ENCODE measurements around the gene ARSG. TPM values are rescaled to one million over a fixed set of nuclear protein-coding genes. Genes with fewer than 3 reads are reported as not detected.
A peak's percentile ranks its signal among the peaks of the same experiment; 100 is the strongest.

Gene ARSG
- polyA plus RNA-seq, 3 donors = 15.5 to 19.3 (median 19.2) TPM

DNA sequence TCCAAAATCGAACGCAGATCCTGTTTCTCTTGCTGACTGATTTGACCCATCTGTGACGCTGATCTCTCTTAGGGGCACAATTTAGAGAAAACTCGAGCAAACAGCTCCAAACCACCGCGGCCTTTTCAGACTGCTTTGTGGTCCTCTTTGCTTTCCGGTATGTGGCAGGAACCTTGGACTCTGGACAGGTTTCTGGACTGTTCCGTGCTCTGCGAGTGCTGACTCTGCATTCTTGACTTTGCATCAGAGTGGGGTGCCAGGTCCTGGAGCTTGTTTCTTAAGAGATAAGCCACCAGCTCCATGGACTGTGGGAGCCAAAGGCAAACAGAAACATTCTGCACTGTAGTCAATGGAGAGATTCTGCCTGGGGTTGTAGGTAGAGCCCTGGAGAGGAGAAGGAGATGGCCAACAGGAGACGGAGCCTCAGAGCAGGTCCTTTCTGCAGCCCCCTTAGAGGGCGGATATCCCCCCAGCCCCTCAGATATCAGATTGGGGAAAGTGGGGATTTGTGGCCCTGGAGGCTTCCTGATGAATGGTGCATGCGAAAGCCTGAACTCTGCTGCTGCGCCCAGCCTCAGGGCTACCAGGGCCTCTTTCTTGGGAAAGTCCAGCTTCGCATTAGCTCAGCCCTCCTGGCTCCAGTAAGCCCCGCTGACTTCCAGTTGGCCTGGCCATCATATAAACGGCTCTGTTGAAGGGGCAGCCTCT is 100.4 kb downstream of the ARSG start:
- peaks cover 0 to 15% of the 10 kb centered on the region in 2 donors for H3K36me3 ChIP-seq (replicated peaks in 1 of 2; ENCODE audit: control insufficient read depth in 1 of 2, insufficient read depth in 2 of 2, low read length in 2 of 2)
- H3K27ac ChIP-seq (ENCODE audit: low read depth in 1 of 2, low read length in 2 of 2) = no peak overlapping the region
- intact Hi-C loops (cut with micrococcal nuclease) = loop anchor here in 1 of 2 donors (10.0 kb wide), 1 partner anchor 117 kb away; no protein-coding TSS in a partner anchor
- H3K36me3 Mint-ChIP-seq = peaks cover 31 to 44% of the 10 kb centered on the region in 2 donors
- H4K20me1 ChIP-seq (ENCODE audit: insufficient read depth, low read length) = no peaks in the 10 kb centered on the region
- H2AFZ ChIP-seq (ENCODE audit: insufficient read depth, low read depth, low read length, poor library complexity, severe bottlenecking) = no peak overlapping the region
- H3K4me2 ChIP-seq (replicated peaks; ENCODE audit: extremely low read depth, low read length, poor library complexity, severe bottlenecking) = no peak overlapping the region
- TF ChIP-seq, protein P1, sequence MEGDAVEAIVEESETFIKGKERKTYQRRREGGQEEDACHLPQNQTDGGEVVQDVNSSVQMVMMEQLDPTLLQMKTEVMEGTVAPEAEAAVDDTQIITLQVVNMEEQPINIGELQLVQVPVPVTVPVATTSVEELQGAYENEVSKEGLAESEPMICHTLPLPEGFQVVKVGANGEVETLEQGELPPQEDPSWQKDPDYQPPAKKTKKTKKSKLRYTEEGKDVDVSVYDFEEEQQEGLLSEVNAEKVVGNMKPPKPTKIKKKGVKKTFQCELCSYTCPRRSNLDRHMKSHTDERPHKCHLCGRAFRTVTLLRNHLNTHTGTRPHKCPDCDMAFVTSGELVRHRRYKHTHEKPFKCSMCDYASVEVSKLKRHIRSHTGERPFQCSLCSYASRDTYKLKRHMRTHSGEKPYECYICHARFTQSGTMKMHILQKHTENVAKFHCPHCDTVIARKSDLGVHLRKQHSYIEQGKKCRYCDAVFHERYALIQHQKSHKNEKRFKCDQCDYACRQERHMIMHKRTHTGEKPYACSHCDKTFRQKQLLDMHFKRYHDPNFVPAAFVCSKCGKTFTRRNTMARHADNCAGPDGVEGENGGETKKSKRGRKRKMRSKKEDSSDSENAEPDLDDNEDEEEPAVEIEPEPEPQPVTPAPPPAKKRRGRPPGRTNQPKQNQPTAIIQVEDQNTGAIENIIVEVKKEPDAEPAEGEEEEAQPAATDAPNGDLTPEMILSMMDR (IDR thresholded peaks at IDR 0.05) = no peak
- 94% methylated on average over 11 of the region's 16 CpGs for WGBS (ENCODE audit: insufficient coverage)
- no peak overlapping the region for H3K4me3 ChIP-seq (replicated peaks in 1 of 3; ENCODE audit: low read depth in 2 of 3, low read length in 3 of 3)
- H3K4me1 Mint-ChIP-seq = peaks cover 5% of the 10 kb centered on the region
- no peaks in the 10 kb centered on the region for H3K79me2 ChIP-seq (ENCODE audit: insufficient read depth, low read length)
- H3K4me3 Mint-ChIP-seq = no peak overlapping the region
- H3K9me3 Mint-ChIP-seq = peaks cover 6 to 12% (median 8%) of the 10 kb centered on the region in 7 donors
- no peaks in the 10 kb centered on the region for H3K27me3 ChIP-seq (ENCODE audit: control insufficient read depth in 2 of 2, insufficient read depth in 2 of 2, low read length in 2 of 2)
- DNase-seq = no peak
- H3K9me3 ChIP-seq (replicated peaks in 1 of 2; ENCODE audit: control insufficient read depth in 1 of 2, insufficient read depth in 1 of 2, low read length in 2 of 2) = peaks cover 7 to 9% of the 10 kb centered on the region in 2 donors
- no peak overlapping the region for H3K27ac Mint-ChIP-seq
- H3K4me1 ChIP-seq (ENCODE audit: control insufficient read depth in 1 of 2, insufficient read depth in 2 of 2, low read length in 2 of 2) = no peaks in the 10 kb centered on the region
- H3K9ac ChIP-seq (ENCODE audit: insufficient read depth, low read length, poor library complexity, severe bottlenecking) = no peak overlapping the region
- H3K27me3 Mint-ChIP-seq (ENCODE audit: low read depth in 3 of 3) = peaks cover 2 to 9% (median 4%) of the 10 kb centered on the region in 3 donors

DNA sequence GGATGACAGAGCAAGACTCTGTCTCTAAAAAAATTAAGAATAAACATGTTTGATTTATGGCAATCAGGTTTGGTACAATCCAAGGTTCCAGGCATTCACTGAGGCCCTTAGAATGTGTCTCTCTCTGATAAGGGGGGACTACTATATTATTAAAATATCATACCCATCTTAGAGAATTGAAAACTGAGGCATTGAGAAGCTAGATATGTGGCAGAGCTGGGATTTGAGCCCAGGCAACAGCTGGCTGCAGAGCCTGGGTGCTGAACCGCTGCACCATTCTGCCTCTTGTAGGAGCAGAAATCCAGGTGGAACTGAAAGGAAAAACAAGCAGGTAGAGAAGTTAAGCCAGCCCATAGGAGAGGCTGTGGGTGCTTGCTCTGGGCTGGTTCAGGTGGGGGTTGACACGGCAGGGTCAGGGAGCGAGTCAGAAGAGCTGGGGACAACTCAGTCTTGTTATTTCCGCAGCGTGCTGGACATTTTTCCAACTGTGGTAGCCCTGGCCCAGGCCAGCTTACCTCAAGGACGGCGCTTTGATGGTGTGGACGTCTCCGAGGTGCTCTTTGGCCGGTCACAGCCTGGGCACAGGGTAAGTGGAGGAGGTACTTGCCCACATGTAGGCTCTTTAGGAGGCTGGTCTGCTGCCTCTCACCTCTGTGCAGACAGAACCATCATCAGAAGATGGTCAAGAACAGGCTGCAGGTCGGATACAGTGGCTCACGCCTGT is 103.5 kb downstream of the ARSG start:
- intact Hi-C loops (cut with micrococcal nuclease) = loop anchor here (5.0 to 10.0 kb wide), 3 partner anchors 38 to 132 kb away; no protein-coding TSS in a partner anchor
- 94% methylated on average over 10 of the region's 12 CpGs for WGBS (ENCODE audit: insufficient coverage)
- no peak overlapping the region for H3K4me3 Mint-ChIP-seq

More for the DNA sequence above, 103.5 kb downstream of the ARSG start:
- H3K4me1 Mint-ChIP-seq = peaks cover 15% of the 10 kb centered on the region
- H3K27ac Mint-ChIP-seq = peak overlapping the region in 1 of 7 donors; percentile 57
- Histone ChIP-seq H3K9me3 (replicated peaks in 1 of 2; ENCODE audit: control insufficient read depth in 1 of 2, insufficient read depth in 1 of 2, low read length in 2 of 2) (peaks cover 7 to 9% of the 10 kb centered on the region in 2 donors), H3K79me2 (ENCODE audit: insufficient read depth, low read length) (no peaks in the 10 kb centered on the region), H3K9ac (ENCODE audit: insufficient read depth, low read length, poor library complexity, severe bottlenecking) (no peak overlapping the region), H3K4me3 (replicated peaks in 1 of 3; ENCODE audit: low read depth in 2 of 3, low read length in 3 of 3) (no peak overlapping the region), H3K4me1 (ENCODE audit: control insufficient read depth in 1 of 2, insufficient read depth in 2 of 2, low read length in 2 of 2) (peaks cover 6 to 11% of the 10 kb centered on the region in 2 donors), H3K4me2 (replicated peaks; ENCODE audit: extremely low read depth, low read length, poor library complexity, severe bottlenecking) (no peak overlapping the region), H3K36me3 (replicated peaks in 1 of 2; ENCODE audit: control insufficient read depth in 1 of 2, insufficient read depth in 2 of 2, low read length in 2 of 2) (peaks cover 0 to 22% of the 10 kb centered on the region in 2 donors), H4K20me1 (ENCODE audit: insufficient read depth, low read length) (no peaks in the 10 kb centered on the region), H3K27me3 (ENCODE audit: control insufficient read depth in 2 of 2, insufficient read depth in 2 of 2, low read length in 2 of 2) (no peaks in the 10 kb centered on the region), H2AFZ (ENCODE audit: insufficient read depth, low read depth, low read length, poor library complexity, severe bottlenecking) (no peak overlapping the region), H3K27ac (ENCODE audit: low read depth in 1 of 2, low read length in 2 of 2) (no peak overlapping the region)
- DNase-seq = no peak
- H3K36me3 Mint-ChIP-seq = peaks cover 25 to 37% of the 10 kb centered on the region in 2 donors
- peaks cover 0 to 4% (median 3%) of the 10 kb centered on the region in 3 donors for H3K27me3 Mint-ChIP-seq (ENCODE audit: low read depth in 3 of 3)
- TF ChIP-seq, protein P1 (IDR thresholded peaks at IDR 0.05) = no peak
- H3K9me3 Mint-ChIP-seq = peaks cover 6 to 12% (median 8%) of the 10 kb centered on the region in 7 donors
